KOPT-K1 (cell line): ENCODE measurements around the gene TMSB4X.
"Not testable (repeated sequence)": the region's sequence is repeated elsewhere in the genome, so short reads cannot be mapped to it uniquely, and the experiment has no call there.

Experiments used
- H3K27ac ChIP-seq: fragments of 200-600 bp; sonication (generic); 2 replicates; pipeline ENCODE4 v1.5.1; 2016; ENCODE audit warnings: antibody characterized with exemption, mild to moderate bottlenecking, low read depth, low read length; ENCODE audit not compliant: poor library complexity, severe bottlenecking
- H3K36me3 ChIP-seq: fragments of 200-600 bp; sonication (generic); 2 replicates; pipeline ENCODE4 v1.5.1; 2017; ENCODE audit warnings: antibody characterized with exemption, mild to moderate bottlenecking, low read length, moderate library complexity; ENCODE audit not compliant: insufficient read depth
- H3K9me3 ChIP-seq: fragments of 200-600 bp; sonication (generic); 2 replicates; pipeline ENCODE4 v1.5.1; 2017; ENCODE audit warnings: antibody characterized with exemption, low read length, mild to moderate bottlenecking; ENCODE audit not compliant: insufficient read depth, poor library complexity, severe bottlenecking

TMSB4X gene

DNA sequence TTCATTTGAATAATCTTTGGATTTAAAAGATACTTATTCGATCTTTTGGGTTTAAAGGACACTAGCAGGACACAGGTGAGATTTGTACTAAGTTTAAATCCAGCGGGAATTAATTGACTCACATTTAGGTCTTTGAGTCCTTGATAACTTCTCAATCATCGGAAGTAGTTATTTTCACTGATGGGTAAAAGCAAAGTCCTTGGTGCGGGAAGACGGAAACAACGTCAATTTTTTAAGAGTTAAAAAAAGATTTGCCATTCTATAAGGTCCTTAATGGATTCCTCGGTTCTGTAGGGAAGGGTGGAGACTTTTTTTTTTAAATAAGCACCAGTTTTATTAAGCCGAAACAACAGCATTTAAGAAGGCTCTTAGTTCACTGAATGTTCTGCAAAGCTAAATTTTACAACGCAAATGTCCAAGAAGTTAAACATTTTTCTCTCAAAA, 2.9 kb downstream of the TMSB4X start:
- Histone ChIP-seq H3K9me3 (no peaks in the 10 kb centered on the region), H3K36me3 (peaks cover 30% of the 10 kb centered on the region), H3K27ac (peak overlapping the region; percentile 100)

DNA sequence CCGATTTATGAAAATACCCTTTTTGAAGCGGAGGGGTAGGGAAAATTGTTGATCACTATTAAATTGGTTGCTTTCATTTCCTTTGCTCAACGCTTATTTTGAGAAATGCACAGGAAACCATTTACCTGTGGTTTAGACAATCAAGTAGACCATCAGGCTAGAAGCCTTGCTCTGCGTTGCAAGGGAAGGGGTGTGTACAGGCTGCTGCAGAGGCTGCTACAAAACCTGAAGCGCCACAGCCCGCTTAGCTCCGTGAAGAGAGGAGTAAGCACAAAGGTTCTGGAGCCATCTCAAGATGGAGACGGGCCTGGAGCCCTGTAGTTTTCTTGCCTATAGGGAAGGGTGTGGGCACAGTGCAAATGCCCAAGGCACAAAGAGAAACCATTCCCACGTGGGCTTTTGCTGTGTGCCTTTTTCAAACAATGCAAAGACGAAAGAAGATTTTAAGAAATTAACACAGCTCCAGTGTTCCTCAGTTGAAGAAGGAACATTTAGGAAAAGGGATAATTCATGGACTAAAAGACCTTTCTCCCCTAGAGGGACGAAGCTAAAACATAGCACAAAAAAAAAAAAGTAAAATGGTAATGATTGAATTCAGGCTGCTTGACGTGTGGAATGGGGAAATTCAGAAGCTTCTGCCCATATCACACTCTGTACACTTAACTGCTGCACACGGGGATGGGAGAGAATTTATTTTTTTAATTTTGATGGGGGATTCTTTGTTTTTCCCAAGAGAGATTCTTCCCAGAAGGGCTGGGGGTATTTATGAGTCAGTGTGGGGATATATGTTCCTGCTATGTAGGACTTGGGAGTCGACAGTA, 3.5 kb downstream of the TMSB4X start:
- Histone ChIP-seq H3K9me3 (no peaks in the 10 kb centered on the region), H3K27ac (peak overlapping the region; percentile 100), H3K36me3 (peaks cover 30% of the 10 kb centered on the region)

DNA sequence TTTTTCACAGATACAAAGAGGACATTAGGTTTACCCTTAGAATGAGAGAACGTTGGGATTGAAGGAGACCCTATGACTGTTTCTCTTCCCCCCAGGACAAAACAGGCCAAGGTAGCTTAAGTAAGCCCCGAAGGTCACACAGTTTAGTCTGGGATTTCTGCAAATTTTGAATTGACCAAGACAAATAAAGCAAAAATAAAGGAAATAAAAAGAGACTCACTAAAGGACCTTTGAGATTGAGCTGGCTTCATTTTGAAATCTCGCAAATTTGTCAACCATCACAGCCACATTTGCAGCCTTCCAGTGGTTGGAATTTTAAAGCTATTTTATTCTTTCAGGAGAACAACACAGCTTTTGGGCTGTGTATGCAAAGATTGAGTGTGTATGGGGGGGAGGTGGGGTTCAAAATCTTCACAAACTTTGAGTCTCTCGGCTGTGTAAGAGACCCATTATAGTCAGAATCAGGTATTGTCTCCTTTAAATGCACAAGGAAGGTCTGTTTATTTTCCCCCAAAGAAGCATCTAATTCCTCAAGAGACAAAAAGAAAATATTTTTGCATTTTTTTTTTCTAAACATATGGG, 4.2 kb downstream of the TMSB4X start:
- Histone ChIP-seq H3K9me3 (no peaks in the 10 kb centered on the region), H3K36me3 (peaks cover 30% of the 10 kb centered on the region), H3K27ac (peak overlapping the region; percentile 100)

DNA sequence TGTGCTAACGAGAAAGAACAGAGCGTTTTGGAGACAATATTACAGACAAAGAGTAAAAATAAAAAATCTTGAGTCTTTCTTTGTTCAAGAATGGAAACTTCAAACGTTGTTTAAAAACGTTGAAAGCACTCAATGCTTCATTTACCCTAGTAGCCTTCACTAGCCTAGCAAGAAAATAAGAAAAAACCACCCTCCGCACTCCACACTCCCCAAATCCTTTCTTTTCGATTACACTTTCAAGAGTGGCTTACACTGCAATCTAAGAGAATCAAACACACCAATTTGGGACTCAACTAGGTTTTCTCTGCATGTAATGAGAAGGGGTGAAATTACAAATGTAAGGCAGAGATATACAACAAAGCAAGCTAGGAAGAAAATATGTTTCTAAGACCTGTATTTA, 4.7 kb downstream of the TMSB4X start:
- H3K9me3 ChIP-seq: no peaks in the 10 kb centered on the region
- peaks cover 30% of the 10 kb centered on the region for H3K36me3 ChIP-seq
- peak overlapping the region; percentile 100 for H3K27ac ChIP-seq

DNA sequence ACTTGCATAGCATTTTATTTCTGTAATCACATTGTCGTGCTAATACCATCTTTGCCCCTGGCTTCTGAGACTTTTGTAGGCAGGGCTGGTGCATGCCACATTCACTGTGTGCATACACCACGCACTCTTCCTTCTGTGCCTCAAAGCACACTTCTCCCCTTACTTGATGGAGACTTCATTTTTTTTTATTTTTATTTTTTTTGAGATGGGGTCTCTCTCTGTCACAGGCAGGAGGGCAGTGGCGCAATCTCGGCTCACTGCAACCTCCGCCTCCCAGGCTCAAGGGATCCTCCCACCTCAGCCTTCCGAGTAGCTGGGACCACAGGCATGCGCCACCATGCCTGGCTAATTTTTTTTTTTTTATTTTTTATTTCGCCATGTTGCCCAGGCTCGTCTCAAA, 5.1 kb downstream of the TMSB4X start:
- Histone ChIP-seq H3K36me3 (peaks cover 29% of the 10 kb centered on the region), H3K27ac (peak overlapping the region; percentile 100)
- H3K9me3 ChIP-seq: not testable (repeated sequence)

DNA sequence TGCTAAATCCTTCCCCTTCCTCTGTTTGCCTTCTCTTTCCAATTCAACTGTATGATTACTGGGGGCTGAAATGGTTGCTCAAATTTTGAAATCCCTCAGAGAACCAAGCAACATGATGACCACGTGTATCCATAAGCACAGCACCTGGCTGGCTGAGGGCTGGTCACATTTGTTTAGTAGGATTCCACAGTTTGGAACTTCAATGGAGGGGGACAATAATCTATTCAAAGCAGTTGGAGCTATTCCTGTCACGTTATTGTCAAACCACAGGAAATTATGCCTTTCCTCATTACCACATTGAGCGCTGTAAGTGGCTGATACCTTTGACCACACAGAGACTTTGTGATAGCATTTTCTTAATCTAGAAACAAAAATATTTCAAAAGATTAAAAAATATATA, 7.0 kb downstream of the TMSB4X start:
- Histone ChIP-seq H3K36me3 (peaks cover 10% of the 10 kb centered on the region), H3K27ac (peak overlapping the region; percentile 100), H3K9me3 (no peaks in the 10 kb centered on the region)

DNA sequence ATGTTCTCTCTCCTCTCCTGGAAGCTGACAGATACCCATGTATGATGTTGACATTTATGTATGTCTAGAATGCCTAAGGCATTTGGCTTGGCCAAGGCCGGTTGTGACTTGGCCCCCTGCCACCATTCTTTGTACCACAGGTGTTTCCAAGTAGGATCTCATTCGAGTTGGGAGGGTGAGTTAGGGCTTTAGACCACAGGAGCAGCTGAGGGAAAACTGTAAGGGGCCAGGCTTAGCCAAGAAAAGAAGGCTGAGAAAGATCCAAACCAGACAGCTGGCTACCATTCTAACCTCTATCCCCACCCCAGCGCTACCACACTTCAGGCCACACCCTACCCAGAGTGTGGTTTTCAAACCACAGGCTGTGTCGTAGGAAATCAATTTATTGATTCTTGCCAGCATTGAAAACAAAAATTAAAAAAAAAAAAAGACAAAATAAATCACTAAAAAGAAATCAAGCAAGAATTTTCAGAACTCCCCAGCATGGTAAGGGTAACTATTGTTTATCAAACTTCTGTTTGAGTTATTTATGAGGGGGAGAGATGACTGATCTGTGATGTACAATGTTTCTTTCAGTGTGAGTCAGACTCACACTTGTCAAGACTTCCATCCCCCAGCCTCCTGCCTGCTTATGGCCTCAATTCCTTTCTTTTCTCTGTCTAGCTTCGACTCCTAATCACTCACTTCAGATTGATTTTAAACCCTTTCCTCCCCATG, 9.9 kb downstream of the TMSB4X start:
- H3K9me3 ChIP-seq: no peaks in the 10 kb centered on the region
- peak overlapping the region; percentile 47 for H3K27ac ChIP-seq
- no peaks in the 10 kb centered on the region for H3K36me3 ChIP-seq

DNA sequence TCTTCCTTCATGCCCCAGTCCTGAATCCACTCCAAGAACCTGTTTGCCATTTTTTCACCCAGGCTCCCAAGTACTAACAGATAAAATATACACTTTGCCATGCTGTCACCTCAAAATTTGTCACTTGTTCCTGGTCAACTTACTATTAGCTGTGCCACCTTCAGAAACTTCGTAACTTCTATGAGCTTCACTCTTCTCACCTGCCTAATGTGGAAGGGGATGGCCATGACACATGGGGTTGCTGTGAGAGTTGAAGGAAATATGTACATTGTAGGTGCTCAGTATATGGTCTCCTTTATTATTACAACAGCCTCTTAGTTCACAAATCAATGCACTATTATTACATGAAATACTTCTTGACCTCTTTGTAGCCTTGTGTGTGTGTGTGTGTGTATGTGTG, 10.4 kb downstream of the TMSB4X start:
- H3K27ac ChIP-seq: peak overlapping the region; percentile 47
- H3K9me3 ChIP-seq: no peaks in the 10 kb centered on the region
- H3K36me3 ChIP-seq: no peaks in the 10 kb centered on the region

DNA sequence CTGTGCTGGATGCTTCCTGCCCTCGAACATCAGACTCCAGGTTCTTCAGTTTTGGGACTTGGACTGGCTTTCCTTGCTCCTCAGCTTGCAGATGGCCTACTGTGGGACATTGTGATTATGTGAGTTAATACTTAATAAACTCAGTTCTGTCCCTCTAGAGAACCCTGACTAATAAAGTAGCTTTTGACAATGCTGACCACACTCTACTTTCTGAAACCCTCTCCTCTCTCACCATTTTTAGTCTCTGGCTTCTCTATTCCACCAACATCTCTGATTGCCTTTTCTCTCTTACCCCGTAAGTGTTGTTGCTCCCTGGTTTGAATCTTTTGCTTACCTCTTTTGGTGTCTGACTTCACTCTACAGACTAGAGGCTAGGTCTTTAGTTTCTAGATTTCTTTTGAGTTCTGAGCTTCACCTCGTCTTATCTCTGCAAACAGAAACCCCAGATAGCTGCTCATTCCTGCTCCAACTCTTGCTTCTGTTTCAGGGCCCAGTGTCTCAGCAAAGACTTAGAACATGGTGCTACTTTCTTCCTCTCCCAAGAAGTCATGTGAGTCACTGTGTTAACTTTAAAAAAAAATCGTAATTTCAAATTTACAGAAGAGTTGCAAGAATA, 11.4 kb downstream of the TMSB4X start:
- no peak overlapping the region for H3K27ac ChIP-seq
- H3K9me3 ChIP-seq: no peaks in the 10 kb centered on the region
- no peaks in the 10 kb centered on the region for H3K36me3 ChIP-seq

DNA sequence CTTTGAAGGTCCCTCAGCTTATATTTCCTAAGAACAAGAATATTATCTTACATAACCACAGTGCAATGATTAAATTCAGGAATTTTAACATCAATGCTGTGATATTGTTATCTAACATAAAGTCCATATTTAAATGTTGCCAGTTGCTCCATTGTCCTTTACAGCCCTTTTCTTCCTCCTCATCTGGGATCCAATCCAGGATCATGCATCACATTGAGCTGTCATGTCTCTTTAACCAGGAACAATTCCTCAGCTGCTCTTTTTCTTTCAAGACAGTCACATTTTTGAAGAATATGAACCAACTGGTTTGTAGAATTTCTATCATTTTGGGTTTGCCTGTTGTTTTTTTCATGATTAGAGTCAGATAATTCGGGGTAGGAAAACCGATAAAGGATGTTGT, 12.0 kb downstream of the TMSB4X start:
- Histone ChIP-seq H3K27ac (no peak overlapping the region), H3K9me3 (no peaks in the 10 kb centered on the region), H3K36me3 (no peaks in the 10 kb centered on the region)

DNA sequence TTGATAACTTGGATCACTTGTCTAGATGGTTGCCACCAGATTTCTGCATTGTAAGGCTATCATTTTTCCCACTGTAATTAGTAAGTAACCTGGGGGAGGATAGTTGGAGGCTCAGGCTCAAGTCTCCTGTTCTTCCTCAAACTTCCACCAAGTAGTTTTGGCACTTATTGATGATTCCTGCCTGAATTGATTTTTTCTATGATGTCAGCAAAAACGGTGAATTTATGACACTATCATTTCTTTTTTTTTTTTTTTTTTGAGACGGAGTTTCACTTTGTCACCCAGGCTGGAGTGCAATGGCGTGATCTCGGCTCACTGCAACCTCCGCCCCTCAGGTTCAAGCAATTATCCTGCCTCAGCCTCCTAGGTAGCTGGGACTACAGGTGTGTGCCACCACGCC, 12.4 kb downstream of the TMSB4X start:
- Histone ChIP-seq H3K36me3 (no peaks in the 10 kb centered on the region), H3K27ac (no peak overlapping the region), H3K9me3 (no peaks in the 10 kb centered on the region)

DNA sequence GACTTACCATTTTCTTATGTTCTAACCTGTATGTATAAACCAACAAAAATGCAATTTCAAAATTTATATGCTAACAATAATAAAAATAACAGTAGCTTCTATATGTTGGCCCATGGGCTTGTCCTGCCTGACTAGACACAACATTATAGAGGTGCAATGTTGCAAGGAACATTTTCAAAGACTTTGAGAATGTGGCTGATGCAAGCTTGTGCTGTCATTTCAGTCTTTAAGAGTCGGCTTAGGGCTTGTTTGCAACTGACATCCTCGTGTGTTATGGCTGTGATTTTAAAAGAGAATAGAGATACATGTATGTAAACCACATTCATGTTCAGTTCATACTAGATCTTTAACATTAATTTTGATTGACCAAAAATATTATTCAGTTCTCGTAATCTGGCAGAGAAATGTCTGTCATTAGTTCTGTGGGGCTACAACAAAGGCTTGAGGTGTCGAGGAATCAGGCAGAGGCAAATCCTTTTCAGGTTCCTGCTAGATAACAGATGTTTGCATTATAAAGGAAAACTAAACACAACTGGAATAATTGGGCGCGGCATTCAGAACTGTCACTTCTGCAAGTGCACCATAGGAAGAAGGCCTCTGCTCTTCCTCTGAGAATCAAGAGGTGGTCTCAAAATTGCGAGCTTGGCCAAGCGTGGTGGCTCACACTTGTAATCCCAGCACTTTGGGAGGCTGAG, 13.1 kb downstream of the TMSB4X start:
- Histone ChIP-seq H3K36me3 (no peaks in the 10 kb centered on the region), H3K27ac (no peak overlapping the region), H3K9me3 (no peaks in the 10 kb centered on the region)

DNA sequence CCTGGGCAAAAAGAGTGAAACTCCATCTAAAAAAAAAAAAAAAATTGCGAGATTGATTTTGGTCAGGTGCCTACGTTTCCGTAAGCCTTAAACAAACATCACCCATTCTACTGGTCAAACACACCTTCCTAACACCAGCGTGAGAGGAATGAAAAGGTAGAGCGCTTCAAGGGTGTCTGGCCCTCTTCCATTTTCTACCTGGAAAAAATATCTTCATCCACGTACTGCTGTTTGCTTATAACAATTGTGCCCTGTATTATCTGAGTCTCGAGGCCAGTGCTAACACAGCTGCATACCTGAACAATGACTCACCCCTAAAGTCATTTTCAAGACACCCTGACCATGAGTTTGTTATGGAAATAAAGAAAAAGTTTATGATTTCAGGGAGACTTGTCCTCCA, 13.9 kb downstream of the TMSB4X start:
- H3K36me3 ChIP-seq: no peaks in the 10 kb centered on the region
- H3K9me3 ChIP-seq: no peaks in the 10 kb centered on the region
- H3K27ac ChIP-seq: no peak overlapping the region

DNA sequence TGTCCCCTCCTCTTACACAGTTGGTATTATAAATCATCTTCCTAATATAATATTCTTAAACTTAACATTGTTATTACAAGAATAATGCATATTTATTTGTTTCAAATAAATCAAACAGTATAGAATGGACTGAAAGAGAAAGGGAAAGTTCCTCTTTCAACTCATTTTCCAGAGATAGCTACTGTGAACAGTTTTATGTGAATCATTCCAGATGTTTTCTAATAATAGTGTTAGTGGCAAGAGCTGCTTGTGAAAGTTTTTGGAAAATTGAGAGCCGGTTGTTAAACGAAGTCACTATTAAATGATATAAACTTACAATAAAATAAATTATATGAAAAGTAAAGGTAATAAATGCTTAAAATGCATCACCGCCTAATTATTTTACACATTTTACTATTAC, 14.6 kb downstream of the TMSB4X start:
- H3K27ac ChIP-seq: no peak overlapping the region
- no peaks in the 10 kb centered on the region for H3K9me3 ChIP-seq
- H3K36me3 ChIP-seq: no peaks in the 10 kb centered on the region

DNA sequence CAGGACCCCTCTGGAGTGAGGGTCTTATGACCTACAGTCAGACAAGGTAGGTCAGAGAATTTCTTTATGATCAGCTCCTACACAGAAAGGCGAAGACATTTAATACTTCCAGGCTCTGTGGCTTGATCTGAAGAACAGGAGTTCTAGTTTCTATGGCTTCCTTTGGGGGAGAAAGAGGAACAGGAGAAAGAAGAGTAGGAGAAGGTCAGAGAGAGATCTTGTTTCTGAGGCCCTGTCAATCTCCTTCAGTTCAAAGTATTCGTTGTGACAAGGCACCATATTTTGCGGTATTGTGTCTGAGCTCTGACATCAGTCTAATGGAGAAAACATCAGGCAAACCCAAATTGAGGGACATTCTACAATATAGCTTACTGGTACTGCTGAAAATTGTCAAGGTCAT, 16.7 kb downstream of the TMSB4X start:
- Histone ChIP-seq H3K9me3 (no peaks in the 10 kb centered on the region), H3K36me3 (no peaks in the 10 kb centered on the region), H3K27ac (no peak overlapping the region)
